Endothelial cell of umbilical vein (primary cell): ENCODE data around the gene ZNF831. TPM values are rescaled to one million over a fixed set of nuclear protein-coding genes. Genes with fewer than 3 reads are reported as not detected.

Experiments used
- BruUV-seq: library from RNA; stranded (reverse); fragments of 400-500 nt; replicated peaks from 2 replicates; lab custom pipeline; 2021; lab: Mats Ljungman, UMichigan
- CTCF ChIA-PET: fragments of 300-600, 350-600 bp; sonication (Branson Sonifier 250); formaldehyde crosslinking; loops from one replicate; lab custom pipeline; 2021; ENCODE audit warnings: antibody characterized with exemption, inconsistent platforms; lab: Charles Lee
- POLR2A ChIA-PET: fragments of 300-600, 350-600 bp; sonication (Branson Sonifier 250); formaldehyde crosslinking; loops from one replicate; lab custom pipeline; 2021; ENCODE audit warnings: antibody characterized with exemption, inconsistent platforms; lab: Charles Lee
- DNase-seq: peaks from one replicate; pipeline ENCODE4 v3.0.0-alpha.2; 2011; ENCODE audit warnings: low read depth, low spot score
- FAIRE-seq: peaks from 2 replicates; lab custom pipeline; 2011; peaks lifted over from hg19 to GRCh38; lab: Jason Lieb, UNC
- H2AFZ ChIP-seq: 2 replicates; pipeline ENCODE4 v1.6.0; 2012; ENCODE audit warnings: low read depth, low read length, control low read depth, inconsistent platforms
- H3K27ac ChIP-seq: 2 replicates; pipeline ENCODE4 v1.5.1; 2011; ENCODE audit warnings: low read depth, mild to moderate bottlenecking, control low read depth, low read length, moderate library complexity; ENCODE audit not compliant: insufficient read depth
- H3K27me3 ChIP-seq, 2 experiments: 2 replicates each; pipeline versions ENCODE4 v1.6.0 to v1.6.1; 2011; ENCODE audit warnings: low read length in 2 of 2, mixed read lengths in 1 of 2; ENCODE audit not compliant: control insufficient read depth in 2 of 2, insufficient read depth in 2 of 2
- H3K36me3 ChIP-seq, 2 experiments: 2 replicates in 1 of 2; 3 replicates in 1 of 2; pipeline ENCODE4 v1.5.1; 2011; ENCODE audit warnings: low read length in 2 of 2, mild to moderate bottlenecking in 1 of 2, moderate library complexity in 1 of 2; ENCODE audit not compliant: control insufficient read depth in 2 of 2, insufficient read depth in 2 of 2; ENCODE audit errors: extremely low read depth in 1 of 2
- H3K4me1 ChIP-seq: 3 replicates; pipeline ENCODE4 v1.5.1; 2011; ENCODE audit warnings: mild to moderate bottlenecking, low read length; ENCODE audit not compliant: control insufficient read depth, insufficient read depth; ENCODE audit errors: extremely low read depth
- H3K4me2 ChIP-seq: 2 replicates; pipeline ENCODE4 v1.6.1; 2011; ENCODE audit warnings: low read length, control low read depth, mixed read lengths; ENCODE audit not compliant: insufficient read depth
- H3K4me3 ChIP-seq, 3 experiments: fragments of 200-600 bp in 1 of 3; sonication (generic), shearing (Covaris generic) in 1 of 3; replicated peaks in 1 of 3; 2 replicates each; pipeline ENCODE4 v1.5.1; 2011 to 2016; ENCODE audit warnings: control low read depth in 3 of 3, low read length in 3 of 3, mild to moderate bottlenecking in 2 of 3, inconsistent platforms in 1 of 3, low read depth in 1 of 3, moderate library complexity in 1 of 3; ENCODE audit not compliant: insufficient read depth in 1 of 3
- H3K79me2 ChIP-seq: 2 replicates; pipeline ENCODE4 v1.6.0; 2012; ENCODE audit warnings: low read length, inconsistent platforms; ENCODE audit not compliant: control insufficient read depth, insufficient read depth
- H3K9ac ChIP-seq: replicated peaks from 2 replicates; pipeline ENCODE3; 2011; ENCODE audit warnings: low read length, control low read depth; ENCODE audit not compliant: insufficient read depth; ENCODE audit errors: extremely low read depth
- H3K9me1 ChIP-seq: replicated peaks from 3 replicates; pipeline ENCODE4 v1.6.0; 2011; ENCODE audit warnings: mild to moderate bottlenecking, low read length; ENCODE audit not compliant: control insufficient read depth, insufficient read depth; ENCODE audit errors: extremely low read depth
- H3K9me3 ChIP-seq: replicated peaks from 2 replicates; pipeline ENCODE4 v1.5.1; 2012; ENCODE audit warnings: low read length, inconsistent platforms; ENCODE audit not compliant: control insufficient read depth, insufficient read depth
- H4K20me1 ChIP-seq: replicated peaks from 2 replicates; pipeline ENCODE3; 2011; ENCODE audit warnings: mild to moderate bottlenecking, low read length; ENCODE audit not compliant: control insufficient read depth, insufficient read depth; ENCODE audit errors: extremely low read depth
- EZH2 ChIP-seq: IDR thresholded peaks from 2 replicates; pipeline ENCODE4 v1.6.1; 2012; ENCODE audit warnings: borderline replicate concordance, low read depth, mild to moderate bottlenecking, moderate library complexity, low read length, inconsistent platforms; ENCODE audit not compliant: severe bottlenecking
- FOS ChIP-seq: IDR thresholded peaks from 2 replicates; pipeline ENCODE4 v1.6.1; 2011; ENCODE audit warnings: mild to moderate bottlenecking, low read length, moderate library complexity, borderline replicate concordance; ENCODE audit not compliant: insufficient read depth
- GATA2 ChIP-seq: IDR thresholded peaks from 2 replicates; pipeline ENCODE4 v1.7.0; 2011; ENCODE audit warnings: low read depth, mild to moderate bottlenecking, moderate library complexity, mixed read lengths, low read length; ENCODE audit not compliant: insufficient read length, insufficient read depth
- JUN ChIP-seq: IDR thresholded peaks from 2 replicates; pipeline ENCODE4 v1.6.1; 2011; ENCODE audit warnings: borderline replicate concordance, low read depth; ENCODE audit not compliant: insufficient read length, insufficient read depth
- MYC ChIP-seq: IDR thresholded peaks from one replicate; pipeline ENCODE4 v1.6.1; 2011; ENCODE audit warnings: mild to moderate bottlenecking, low read depth, low read length
- POLR2A ChIP-seq: IDR thresholded peaks from 2 replicates; pipeline ENCODE4 v1.6.1; 2012; ENCODE audit warnings: low read depth, mild to moderate bottlenecking, control low read depth, low read length
- POLR2AphosphoS5 ChIP-seq: IDR thresholded peaks from 2 replicates; pipeline ENCODE4 v1.6.1; 2012; ENCODE audit warnings: low read depth, mild to moderate bottlenecking, control low read depth, low read length, moderate library complexity; ENCODE audit not compliant: insufficient read depth
- dilution Hi-C: fragments of 300-500 bp; cut with MboI; formaldehyde crosslinking; loops from one replicate; pipeline ENCODE4 v1.15.0; 2019; ENCODE audit warnings: low sequenced_read_pairs; ENCODE audit not compliant: extremely low pct_ligation_motif_present
- intact Hi-C: fragments of 100-400 bp; cut with micrococcal nuclease; formaldehyde crosslinking; loops from one replicate; pipeline ENCODE4 v1.10.0; 2022
- polyA plus RNA-seq, 4 experiments: library from polyadenylated mRNA; depleted of rRNA in 3 of 4; stranded (reverse) in 3 of 4; unstranded in 1 of 4; fragments of >200 nt; gene quantifications; 2 replicates each; pipeline versions ENCODE4 v1.2.1 to v1.2.3, GENCODE V29; 2011 to 2012; ENCODE audit warnings: missing spikeins in 1 of 4
- total RNA-seq: library from RNA; stranded (reverse); gene quantifications from 2 replicates; pipeline ENCODE4 v1.2.3, GENCODE V29; 2021
- TF ChIP-seq, protein P1 (sequence below), 2 donors: IDR thresholded peaks; 1 replicate in 1 of 2; 2 replicates in 1 of 2; pipeline ENCODE4 v1.5.1; 2011; ENCODE audit warnings: low read length in 2 of 2, mild to moderate bottlenecking in 2 of 2, moderate library complexity in 2 of 2, control low read depth in 1 of 2, inconsistent platforms in 1 of 2, low read depth in 1 of 2; ENCODE audit not compliant: insufficient read depth in 1 of 2; ENCODE audit errors: extremely low read depth in 1 of 2
- TF ChIP-seq, protein P2 (sequence below): IDR thresholded peaks from 2 replicates; pipeline ENCODE4 v1.6.1; 2011; ENCODE audit not compliant: insufficient read depth, insufficient read length

The ZNF831 gene
- total and polyA plus RNA-seq, 2 donors (not counting 3 experiments of a cell fraction or from before 2014, with no cell fraction given) = not detected

DNA sequence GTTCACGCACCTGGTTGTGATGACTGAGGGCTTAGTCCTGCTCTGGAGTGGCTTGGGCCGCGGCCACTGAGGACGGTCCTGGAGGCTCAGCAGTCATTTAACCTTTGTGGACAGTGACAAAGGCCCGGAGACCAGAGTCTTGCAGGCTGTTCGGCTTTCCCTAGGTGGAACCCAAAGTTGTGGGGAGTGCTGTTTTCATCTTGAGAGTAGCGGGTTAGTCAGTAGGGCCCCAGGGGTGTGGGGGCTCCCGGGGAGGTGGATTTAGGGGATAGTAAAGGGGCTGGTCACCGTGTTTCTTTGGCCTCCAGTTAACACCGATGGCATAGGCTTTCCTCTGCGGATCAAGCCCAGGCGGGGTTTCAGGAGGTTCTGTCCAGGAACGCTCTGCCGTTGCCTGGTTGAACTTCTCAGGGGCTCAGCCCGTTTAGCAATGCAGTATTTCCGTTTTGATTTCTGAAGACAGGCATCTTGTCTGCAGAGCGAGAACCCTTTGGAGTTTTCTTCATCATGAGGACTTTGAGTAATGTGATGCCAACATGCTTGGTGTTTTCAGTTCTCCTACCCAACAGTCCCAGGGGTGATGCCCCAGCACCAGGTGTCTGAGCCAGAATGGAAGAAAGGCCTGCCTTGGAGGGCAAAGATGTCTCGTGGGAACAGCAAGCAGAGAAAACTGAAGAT, 31.8 kb downstream of the ZNF831 start:
- Histone ChIP-seq H3K9me1 (no peaks in the 10 kb centered on the region), H3K4me2 (no peak overlapping the region), H3K79me2 (no peaks in the 10 kb centered on the region), H3K9ac (no peak overlapping the region), H3K4me1 (no peaks in the 10 kb centered on the region), H3K27me3 (no peaks in the 10 kb centered on the region), H3K36me3 (no peaks in the 10 kb centered on the region), H2AFZ (no peak overlapping the region), H3K9me3 (no peaks in the 10 kb centered on the region), H3K27ac (no peak overlapping the region), H4K20me1 (no peaks in the 10 kb centered on the region), H3K4me3 (no peak overlapping the region)
- CTCF ChIA-PET = no interaction called here
- DNase-seq (no peak), FAIRE-seq (no peak)
- BruUV-seq = no TSS peak
- intact Hi-C loops = no loop called here
- POLR2A ChIA-PET = no interaction called here
- dilution Hi-C loops = no loop called here
- TF ChIP-seq, protein P1, sequence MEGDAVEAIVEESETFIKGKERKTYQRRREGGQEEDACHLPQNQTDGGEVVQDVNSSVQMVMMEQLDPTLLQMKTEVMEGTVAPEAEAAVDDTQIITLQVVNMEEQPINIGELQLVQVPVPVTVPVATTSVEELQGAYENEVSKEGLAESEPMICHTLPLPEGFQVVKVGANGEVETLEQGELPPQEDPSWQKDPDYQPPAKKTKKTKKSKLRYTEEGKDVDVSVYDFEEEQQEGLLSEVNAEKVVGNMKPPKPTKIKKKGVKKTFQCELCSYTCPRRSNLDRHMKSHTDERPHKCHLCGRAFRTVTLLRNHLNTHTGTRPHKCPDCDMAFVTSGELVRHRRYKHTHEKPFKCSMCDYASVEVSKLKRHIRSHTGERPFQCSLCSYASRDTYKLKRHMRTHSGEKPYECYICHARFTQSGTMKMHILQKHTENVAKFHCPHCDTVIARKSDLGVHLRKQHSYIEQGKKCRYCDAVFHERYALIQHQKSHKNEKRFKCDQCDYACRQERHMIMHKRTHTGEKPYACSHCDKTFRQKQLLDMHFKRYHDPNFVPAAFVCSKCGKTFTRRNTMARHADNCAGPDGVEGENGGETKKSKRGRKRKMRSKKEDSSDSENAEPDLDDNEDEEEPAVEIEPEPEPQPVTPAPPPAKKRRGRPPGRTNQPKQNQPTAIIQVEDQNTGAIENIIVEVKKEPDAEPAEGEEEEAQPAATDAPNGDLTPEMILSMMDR (IDR thresholded peaks at IDR 0.05; ENCODE audit: extremely low read depth in 1 of 2, insufficient read depth in 1 of 2, low read depth in 1 of 2, low read length in 2 of 2) = no peak

DNA sequence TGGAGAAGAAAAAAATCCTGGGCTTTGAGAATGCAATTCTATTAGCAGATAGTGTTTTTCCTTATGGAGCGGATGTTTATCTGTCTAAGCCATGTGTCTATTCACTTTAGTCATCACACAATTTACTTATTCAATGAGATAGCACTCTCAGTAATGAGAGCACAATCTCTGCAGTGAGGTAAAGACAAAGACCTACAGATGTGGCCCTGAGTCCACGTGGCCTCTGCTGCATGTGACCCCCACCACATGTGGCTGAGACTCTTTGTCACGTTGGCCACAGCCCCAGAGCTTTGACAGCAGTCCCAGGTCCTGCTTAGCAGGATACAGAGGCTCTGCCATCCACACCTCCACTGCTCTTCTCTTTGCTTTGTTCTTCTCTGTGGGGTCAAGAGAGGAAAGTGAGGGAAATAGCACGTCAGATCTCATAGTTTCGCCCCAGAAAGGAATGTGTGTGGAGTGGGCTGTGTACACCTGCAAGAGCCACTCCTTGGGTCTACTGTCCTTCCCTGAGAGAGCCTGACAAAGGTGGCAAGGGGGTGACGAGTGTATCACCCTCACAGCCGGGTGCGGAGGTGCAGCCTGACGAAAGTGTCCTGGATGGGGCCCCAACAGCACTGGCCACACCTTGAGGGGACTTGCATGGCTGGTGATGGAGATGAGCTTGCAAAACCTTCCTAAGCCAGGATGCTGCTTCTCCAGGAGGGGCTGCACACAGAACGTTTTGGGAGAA, 40.7 kb downstream of the ZNF831 start:
- Histone ChIP-seq H3K27me3 (no peaks in the 10 kb centered on the region), H3K4me2 (no peak overlapping the region), H3K4me3 (no peak overlapping the region), H3K9me1 (no peaks in the 10 kb centered on the region), H3K36me3 (no peaks in the 10 kb centered on the region), H2AFZ (no peak overlapping the region), H3K79me2 (no peaks in the 10 kb centered on the region), H3K4me1 (no peaks in the 10 kb centered on the region), H3K9ac (no peak overlapping the region), H3K9me3 (no peaks in the 10 kb centered on the region), H3K27ac (no peak overlapping the region), H4K20me1 (no peaks in the 10 kb centered on the region)
- intact Hi-C loops (no loop called here), dilution Hi-C loops (no loop called here)
- CTCF ChIA-PET = interaction anchor here (1.5 to 4.8 kb wide), 2 partner anchors 10 to 18 kb away, joined by 4 to 21 read pairs; no protein-coding TSS in a partner anchor
- FAIRE-seq (no peak), DNase-seq (no peak)
- POLR2A ChIA-PET = no interaction called here
- BruUV-seq = no TSS peak
- TF ChIP-seq EZH2 (no peak), GATA2 (no peak), JUN (no peak), POLR2A (no peak), MYC (no peak), FOS (no peak), POLR2AphosphoS5 (no peak)
- TF ChIP-seq, protein P1 (IDR thresholded peaks at IDR 0.05; ENCODE audit: extremely low read depth in 1 of 2, insufficient read depth in 1 of 2, low read depth in 1 of 2, low read length in 2 of 2) = no peak
- TF ChIP-seq, protein P2, sequence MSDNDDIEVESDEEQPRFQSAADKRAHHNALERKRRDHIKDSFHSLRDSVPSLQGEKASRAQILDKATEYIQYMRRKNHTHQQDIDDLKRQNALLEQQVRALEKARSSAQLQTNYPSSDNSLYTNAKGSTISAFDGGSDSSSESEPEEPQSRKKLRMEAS = no peak
